NOMO-1 treated with dmso at 0.1 percent for 144 hours (cell line): ENCODE measurements around the gene ATPAF2.

Experiments
- DNase-seq: peaks from one replicate; lab custom pipeline; 2025; ENCODE audit not compliant: unreplicated experiment; lab: John Stamatoyannopoulos, UW

ATPAF2 gene

GRCh38 chr17:17987187-17987896, 51.6 kb downstream of the ATPAF2 start:
- DNase-seq: no peak

GRCh38 chr17:17985555-17985954, 53.4 kb downstream of the ATPAF2 start:
- DNase-seq: no peak

GRCh38 chr17:17985153-17985552, 53.8 kb downstream of the ATPAF2 start:
- DNase-seq: no peak

GRCh38 chr17:17983776-17984175, 55.2 kb downstream of the ATPAF2 start:
- DNase-seq: no peak

- no peak for DNase-seq
Measured at GRCh38 chr17:17983376-17983775, 55.6 kb downstream of the ATPAF2 start.

GRCh38 chr17:17982801-17983200, 56.2 kb downstream of the ATPAF2 start:
- DNase-seq: no peak

GRCh38 chr17:17981330-17981729, 57.6 kb downstream of the ATPAF2 start:
- no peak for DNase-seq

GRCh38 chr17:17979778-17980177, 59.2 kb downstream of the ATPAF2 start:
- no peak for DNase-seq

- peak; percentile 70 for DNase-seq
Measured at GRCh38 chr17:17978481-17979424, 60.2 kb downstream of the ATPAF2 start.

- no peak for DNase-seq
Measured at GRCh38 chr17:17976931-17977570, 61.9 kb downstream of the ATPAF2 start.

GRCh38 chr17:17975436-17975835, 63.5 kb downstream of the ATPAF2 start:
- DNase-seq: peak; percentile 60

GRCh38 chr17:17972952-17973254, 66.1 kb downstream of the ATPAF2 start:
- DNase-seq: no peak

GRCh38 chr17:17972126-17972951, 66.6 kb downstream of the ATPAF2 start, which contains the start of the genes DRC3 and TOM1L2:
TSS of gene DRC3 (plus strand) at chr17:17972862. CDS start at chr17:17977599, 4,737 bp downstream.
TSS of gene TOM1L2 (minus strand) at chr17:17972400. CDS start at chr17:17972313, 87 bp downstream.
- DNase-seq: peak; percentile 99

GRCh38 chr17:17971431-17972125, 67.4 kb downstream of the ATPAF2 start:
- DNase-seq: no peak

- no peak for DNase-seq
Measured at GRCh38 chr17:17970699-17971430, 68.1 kb downstream of the ATPAF2 start.
